ENCODE results near the gene RIMS4.

RIMS4 gene

GRCh38 chr20:44723798-44724362, 86.5 kb downstream of the RIMS4 start:
- Histone ChIP-seq H3K9ac (ENCODE audit: low read length) (no peak overlapping the region), H3K79me1 (ENCODE audit: low read length) (no peaks in the 10 kb centered on the region), H3K79me2 (ENCODE audit: control insufficient read depth, insufficient read depth, low read length) (no peaks in the 10 kb centered on the region), H3K4me2 (ENCODE audit: low read length) (no peak overlapping the region), H3K4me3 (ENCODE audit: low read length) (no peak overlapping the region), H2AK5ac (ENCODE audit: low read length) (no peak overlapping the region), H2BK5ac (ENCODE audit: low read length) (no peak overlapping the region), H3K4ac (ENCODE audit: low read depth, low read length) (no peak overlapping the region), H3K23ac (ENCODE audit: low read length) (no peak overlapping the region), H3K56ac (ENCODE audit: low read length) (no peak overlapping the region), H2BK15ac (replicated peaks; ENCODE audit: low read depth) (no peak overlapping the region), H3K36me3 (ENCODE audit: control insufficient read depth, insufficient read depth, low read length) (no peaks in the 10 kb centered on the region), H3K18ac (ENCODE audit: low read length) (no peak overlapping the region), H3K4me1 (ENCODE audit: control insufficient read depth, low read depth, low read length) (peaks cover 2% of the 10 kb centered on the region), H2BK120ac (ENCODE audit: low read depth, low read length) (no peak overlapping the region), H4K8ac (ENCODE audit: low read depth, low read length) (no peak overlapping the region), H4K5ac (ENCODE audit: low read length) (no peak overlapping the region), H3K27me3 (ENCODE audit: insufficient read depth, low read length, poor library complexity) (no peaks in the 10 kb centered on the region), H3K27ac (ENCODE audit: low read depth, low read length) (no peak overlapping the region)
- no CpG with 5 or more reads among the region's 9 CpGs for WGBS (ENCODE audit: extremely low coverage, insufficient coverage, low lambda C conversion rate)
- no peak for DNase-seq

- Histone ChIP-seq H3K36me3 (ENCODE audit: control insufficient read depth, insufficient read depth, low read length) (no peaks in the 10 kb centered on the region), H3K56ac (ENCODE audit: low read length) (no peak overlapping the region), H3K9ac (ENCODE audit: low read length) (no peak overlapping the region), H4K5ac (ENCODE audit: low read length) (no peak overlapping the region), H2BK5ac (ENCODE audit: low read length) (no peak overlapping the region), H3K4me1 (ENCODE audit: control insufficient read depth, low read depth, low read length) (peaks cover 2% of the 10 kb centered on the region), H3K4me3 (ENCODE audit: low read length) (no peak overlapping the region), H3K79me1 (ENCODE audit: low read length) (no peaks in the 10 kb centered on the region), H2BK120ac (ENCODE audit: low read depth, low read length) (no peak overlapping the region), H3K27me3 (ENCODE audit: insufficient read depth, low read length, poor library complexity) (no peaks in the 10 kb centered on the region), H3K23ac (ENCODE audit: low read length) (no peak overlapping the region), H2BK15ac (replicated peaks; ENCODE audit: low read depth) (no peak overlapping the region), H3K18ac (ENCODE audit: low read length) (no peak overlapping the region), H3K79me2 (ENCODE audit: control insufficient read depth, insufficient read depth, low read length) (no peaks in the 10 kb centered on the region), H3K4ac (ENCODE audit: low read depth, low read length) (no peak overlapping the region), H3K4me2 (ENCODE audit: low read length) (no peak overlapping the region), H3K27ac (ENCODE audit: low read depth, low read length) (no peak overlapping the region), H2AK5ac (ENCODE audit: low read length) (no peak overlapping the region), H4K8ac (ENCODE audit: low read depth, low read length) (no peak overlapping the region)
- DNase-seq: no peak
- WGBS (ENCODE audit: extremely low coverage, insufficient coverage, low lambda C conversion rate): no CpG with 5 or more reads among the region's 7 CpGs
These were observed 87.0 kb downstream of the RIMS4 start for GRCh38 chr20:44723391-44723790.

- no peaks in the 10 kb centered on the region for H3K36me3 ChIP-seq (ENCODE audit: control insufficient read depth, insufficient read depth, low read length)
- H3K27me3 ChIP-seq (ENCODE audit: insufficient read depth, low read length, poor library complexity): no peaks in the 10 kb centered on the region
- H3K4me3 ChIP-seq (ENCODE audit: low read length): no peak overlapping the region
- H3K18ac ChIP-seq (ENCODE audit: low read length): no peak overlapping the region
- no peak overlapping the region for H4K5ac ChIP-seq (ENCODE audit: low read length)
- no peak overlapping the region for H3K27ac ChIP-seq (ENCODE audit: low read depth, low read length)
- no peak for DNase-seq
- no peak overlapping the region for H2BK15ac ChIP-seq (replicated peaks; ENCODE audit: low read depth)
- H3K79me2 ChIP-seq (ENCODE audit: control insufficient read depth, insufficient read depth, low read length): no peaks in the 10 kb centered on the region
- no peak overlapping the region for H3K4me2 ChIP-seq (ENCODE audit: low read length)
- H2BK5ac ChIP-seq (ENCODE audit: low read length): no peak overlapping the region
- peaks cover 2% of the 10 kb centered on the region for H3K4me1 ChIP-seq (ENCODE audit: control insufficient read depth, low read depth, low read length)
- H4K8ac ChIP-seq (ENCODE audit: low read depth, low read length): no peak overlapping the region
- WGBS (ENCODE audit: extremely low coverage, insufficient coverage, low lambda C conversion rate): no CpG with 5 or more reads among the region's 2 CpGs
- H3K4ac ChIP-seq (ENCODE audit: low read depth, low read length): no peak overlapping the region
- H3K79me1 ChIP-seq (ENCODE audit: low read length): no peaks in the 10 kb centered on the region
- no peak overlapping the region for H3K56ac ChIP-seq (ENCODE audit: low read length)
- no peak overlapping the region for H3K9ac ChIP-seq (ENCODE audit: low read length)
- H2AK5ac ChIP-seq (ENCODE audit: low read length): no peak overlapping the region
- H3K23ac ChIP-seq (ENCODE audit: low read length): no peak overlapping the region
- H2BK120ac ChIP-seq (ENCODE audit: low read depth, low read length): no peak overlapping the region
These were observed 87.4 kb downstream of the RIMS4 start for GRCh38 chr20:44722990-44723389.

GRCh38 chr20:44721785-44722054, 88.6 kb downstream of the RIMS4 start:
- Histone ChIP-seq H3K18ac (ENCODE audit: low read length) (no peak overlapping the region), H3K56ac (ENCODE audit: low read length) (no peak overlapping the region), H3K79me2 (ENCODE audit: control insufficient read depth, insufficient read depth, low read length) (no peaks in the 10 kb centered on the region), H3K23ac (ENCODE audit: low read length) (no peak overlapping the region), H3K4ac (ENCODE audit: low read depth, low read length) (no peak overlapping the region), H3K27me3 (ENCODE audit: insufficient read depth, low read length, poor library complexity) (no peaks in the 10 kb centered on the region), H3K27ac (ENCODE audit: low read depth, low read length) (no peak overlapping the region), H4K5ac (ENCODE audit: low read length) (no peak overlapping the region), H2AK5ac (ENCODE audit: low read length) (no peak overlapping the region), H2BK120ac (ENCODE audit: low read depth, low read length) (no peak overlapping the region), H3K4me2 (ENCODE audit: low read length) (no peak overlapping the region), H2BK15ac (replicated peaks; ENCODE audit: low read depth) (no peak overlapping the region), H2BK5ac (ENCODE audit: low read length) (no peak overlapping the region), H3K79me1 (ENCODE audit: low read length) (no peaks in the 10 kb centered on the region), H3K4me3 (ENCODE audit: low read length) (no peak overlapping the region), H3K9ac (ENCODE audit: low read length) (no peak overlapping the region), H3K36me3 (ENCODE audit: control insufficient read depth, insufficient read depth, low read length) (no peaks in the 10 kb centered on the region), H3K4me1 (ENCODE audit: control insufficient read depth, low read depth, low read length) (peaks cover 2% of the 10 kb centered on the region), H4K8ac (ENCODE audit: low read depth, low read length) (no peak overlapping the region)
- WGBS (ENCODE audit: extremely low coverage, insufficient coverage, low lambda C conversion rate): no CpG with 5 or more reads among the region's 1 CpG
- no peak for DNase-seq

DNA sequence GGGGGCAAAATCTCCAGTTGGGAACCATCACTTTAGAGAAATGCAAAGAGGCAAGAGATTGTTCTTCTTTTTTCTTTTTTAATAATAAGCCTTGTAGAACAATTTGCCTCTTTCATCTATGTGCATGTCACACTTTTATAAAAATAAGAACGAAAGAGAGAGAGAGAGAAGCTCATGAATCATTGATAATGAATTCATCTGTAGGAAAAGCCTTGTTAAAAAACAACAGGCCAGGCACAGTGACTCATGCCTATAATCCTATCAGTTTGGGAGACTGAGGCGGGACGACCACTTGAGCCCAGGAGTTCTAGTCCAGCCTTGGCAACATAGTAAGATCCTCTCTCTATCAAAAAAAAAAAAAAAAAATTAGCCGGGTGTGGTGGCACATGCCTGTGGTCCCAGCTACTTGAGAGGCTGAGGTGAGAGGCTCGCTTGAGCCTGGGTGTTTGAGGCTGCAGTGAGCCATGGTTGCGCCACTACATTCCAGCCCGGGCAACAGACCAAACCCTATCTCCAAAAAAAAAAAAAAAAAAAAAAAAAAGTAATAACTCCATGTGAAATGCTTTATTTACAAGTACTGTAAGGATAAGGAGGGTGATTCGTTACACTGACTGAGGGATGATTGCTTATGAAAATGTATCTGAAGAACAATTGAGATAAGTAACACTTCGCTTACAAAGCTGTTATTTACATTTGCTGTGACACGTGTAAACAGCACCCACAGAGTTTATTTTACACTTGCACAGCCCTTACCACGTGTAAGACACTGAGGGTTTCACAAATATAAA, 89.2 kb downstream of the RIMS4 start:
- no peaks in the 10 kb centered on the region for H3K36me3 ChIP-seq (ENCODE audit: control insufficient read depth, insufficient read depth, low read length)

GRCh38 chr20:44720621-44720996, 89.7 kb downstream of the RIMS4 start:
- H2BK5ac ChIP-seq (ENCODE audit: low read length): no peak overlapping the region
- no peak overlapping the region for H3K56ac ChIP-seq (ENCODE audit: low read length)
- no peak overlapping the region for H4K5ac ChIP-seq (ENCODE audit: low read length)
- H3K79me2 ChIP-seq (ENCODE audit: control insufficient read depth, insufficient read depth, low read length): no peaks in the 10 kb centered on the region
- H3K4me2 ChIP-seq (ENCODE audit: low read length): no peak overlapping the region
- H3K36me3 ChIP-seq (ENCODE audit: control insufficient read depth, insufficient read depth, low read length): no peaks in the 10 kb centered on the region
- H3K9ac ChIP-seq (ENCODE audit: low read length): no peak overlapping the region
- WGBS (ENCODE audit: extremely low coverage, insufficient coverage, low lambda C conversion rate): no CpG with 5 or more reads among the region's 7 CpGs
- no peak overlapping the region for H2BK120ac ChIP-seq (ENCODE audit: low read depth, low read length)
- H3K4ac ChIP-seq (ENCODE audit: low read depth, low read length): no peak overlapping the region
- peaks cover 2% of the 10 kb centered on the region for H3K4me1 ChIP-seq (ENCODE audit: control insufficient read depth, low read depth, low read length)
- H3K18ac ChIP-seq (ENCODE audit: low read length): no peak overlapping the region
- H3K27ac ChIP-seq (ENCODE audit: low read depth, low read length): no peak overlapping the region
- DNase-seq: peak; percentile 61
- H2AK5ac ChIP-seq (ENCODE audit: low read length): no peak overlapping the region
- H2BK15ac ChIP-seq (replicated peaks; ENCODE audit: low read depth): no peak overlapping the region
- no peak overlapping the region for H3K23ac ChIP-seq (ENCODE audit: low read length)
- H3K27me3 ChIP-seq (ENCODE audit: insufficient read depth, low read length, poor library complexity): no peaks in the 10 kb centered on the region
- no peak overlapping the region for H4K8ac ChIP-seq (ENCODE audit: low read depth, low read length)
- H3K4me3 ChIP-seq (ENCODE audit: low read length): no peak overlapping the region
- no peaks in the 10 kb centered on the region for H3K79me1 ChIP-seq (ENCODE audit: low read length)

More for the DNA sequence above, 89.2 kb downstream of the RIMS4 start:
- no peak for DNase-seq
- Histone ChIP-seq H2BK5ac (ENCODE audit: low read length) (no peak overlapping the region), H3K4ac (ENCODE audit: low read depth, low read length) (no peak overlapping the region), H2BK15ac (replicated peaks; ENCODE audit: low read depth) (no peak overlapping the region), H3K4me3 (ENCODE audit: low read length) (no peak overlapping the region), H4K8ac (ENCODE audit: low read depth, low read length) (no peak overlapping the region), H3K79me2 (ENCODE audit: control insufficient read depth, insufficient read depth, low read length) (no peaks in the 10 kb centered on the region), H2BK120ac (ENCODE audit: low read depth, low read length) (no peak overlapping the region), H3K18ac (ENCODE audit: low read length) (no peak overlapping the region), H3K79me1 (ENCODE audit: low read length) (no peaks in the 10 kb centered on the region), H3K4me1 (ENCODE audit: control insufficient read depth, low read depth, low read length) (peaks cover 2% of the 10 kb centered on the region), H3K56ac (ENCODE audit: low read length) (no peak overlapping the region), H2AK5ac (ENCODE audit: low read length) (no peak overlapping the region), H3K23ac (ENCODE audit: low read length) (no peak overlapping the region), H4K5ac (ENCODE audit: low read length) (no peak overlapping the region), H3K27me3 (ENCODE audit: insufficient read depth, low read length, poor library complexity) (no peaks in the 10 kb centered on the region), H3K9ac (ENCODE audit: low read length) (no peak overlapping the region), H3K4me2 (ENCODE audit: low read length) (no peak overlapping the region), H3K27ac (ENCODE audit: low read depth, low read length) (no peak overlapping the region)
- no CpG with 5 or more reads among the region's 11 CpGs for WGBS (ENCODE audit: extremely low coverage, insufficient coverage, low lambda C conversion rate)
